Rectal smooth muscle tissue (tissue), 1 donor: ENCODE measurements around the gene ARFIP1.
"Not testable (repeated sequence)": the region's sequence is repeated elsewhere in the genome, so short reads cannot be mapped to it uniquely, and the experiment has no call there.

ENCODE experiments used
- H3K27ac ChIP-seq: one replicate; pipeline ENCODE4 v1.7.0; 2013; ENCODE audit warnings: low read depth, low read length, inconsistent platforms
- H3K27me3 ChIP-seq: one replicate; pipeline ENCODE4 v1.7.0; 2013; ENCODE audit warnings: low read length; ENCODE audit not compliant: control insufficient read depth, insufficient read depth
- H3K36me3 ChIP-seq: one replicate; pipeline ENCODE4 v1.7.0; 2013; ENCODE audit warnings: low read length; ENCODE audit not compliant: control insufficient read depth, insufficient read depth
- H3K4me1 ChIP-seq: one replicate; pipeline ENCODE4 v1.7.0; 2013; ENCODE audit warnings: low read length; ENCODE audit not compliant: control insufficient read depth, insufficient read depth
- H3K4me3 ChIP-seq: one replicate; pipeline ENCODE4 v1.7.0; 2013; ENCODE audit warnings: low read length
- H3K9ac ChIP-seq: one replicate; pipeline ENCODE4 v1.7.0; 2013; ENCODE audit warnings: low read length

Gene ARFIP1

GRCh38 chr4:152887981-152888380, 108.2 kb downstream of the ARFIP1 start:
- no peaks in the 10 kb centered on the region for H3K27me3 ChIP-seq
- no peaks in the 10 kb centered on the region for H3K4me1 ChIP-seq
- no peak overlapping the region for H3K4me3 ChIP-seq
- H3K36me3 ChIP-seq = peaks cover 5% of the 10 kb centered on the region
- no peak overlapping the region for H3K9ac ChIP-seq
- H3K27ac ChIP-seq = no peak overlapping the region

GRCh38 chr4:152892974-152893373, 113.2 kb downstream of the ARFIP1 start:
- Histone ChIP-seq H3K27ac (no peak overlapping the region), H3K9ac (no peak overlapping the region), H3K27me3 (no peaks in the 10 kb centered on the region), H3K4me1 (no peaks in the 10 kb centered on the region), H3K4me3 (no peak overlapping the region), H3K36me3 (peaks cover 6% of the 10 kb centered on the region)

GRCh38 chr4:152894673-152895072, 114.9 kb downstream of the ARFIP1 start:
- Histone ChIP-seq H3K4me1 (no peaks in the 10 kb centered on the region), H3K4me3 (no peak overlapping the region), H3K36me3 (peaks cover 6% of the 10 kb centered on the region)

DNA sequence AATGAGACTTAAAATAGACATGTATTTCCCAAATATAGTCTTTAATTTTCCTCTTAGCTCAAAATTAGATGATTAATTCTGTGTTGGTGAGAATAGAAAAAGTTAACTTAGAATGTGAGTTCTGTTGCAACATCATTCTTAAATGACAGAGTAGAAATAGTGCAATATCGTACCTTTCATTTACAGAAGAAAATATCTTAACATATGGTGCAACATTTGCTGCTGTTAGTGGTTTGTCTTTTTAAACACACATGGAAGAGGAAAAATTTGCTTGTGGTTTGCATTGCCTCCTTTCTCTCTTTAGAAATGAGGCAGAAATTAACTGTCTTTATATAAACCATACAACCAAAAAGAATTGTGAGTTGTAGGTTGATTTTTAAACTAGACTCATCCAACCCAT, 117.1 kb downstream of the ARFIP1 start:
- H3K27ac ChIP-seq = no peak overlapping the region
- H3K27me3 ChIP-seq = no peaks in the 10 kb centered on the region
- no peak overlapping the region for H3K4me3 ChIP-seq
- H3K9ac ChIP-seq = no peak overlapping the region
- H3K36me3 ChIP-seq = peaks cover 3% of the 10 kb centered on the region
- H3K4me1 ChIP-seq = no peaks in the 10 kb centered on the region

More at GRCh38 chr4:152894673-152895072, 114.9 kb downstream of the ARFIP1 start:
- no peaks in the 10 kb centered on the region for H3K27me3 ChIP-seq
- H3K27ac ChIP-seq = no peak overlapping the region
- no peak overlapping the region for H3K9ac ChIP-seq

GRCh38 chr4:152898133-152898532, 118.4 kb downstream of the ARFIP1 start:
- H3K27ac ChIP-seq, H3K36me3 ChIP-seq, H3K4me1 ChIP-seq, H3K4me3 ChIP-seq, H3K27me3 ChIP-seq, H3K9ac ChIP-seq: not testable (repeated sequence)

- peaks cover 3% of the 10 kb centered on the region for H3K36me3 ChIP-seq
- no peak overlapping the region for H3K9ac ChIP-seq
- H3K27me3 ChIP-seq = no peaks in the 10 kb centered on the region
- H3K4me1 ChIP-seq = no peaks in the 10 kb centered on the region
- H3K27ac ChIP-seq = no peak overlapping the region
- no peak overlapping the region for H3K4me3 ChIP-seq
Observed at GRCh38 chr4:152898606-152899005, 118.9 kb downstream of the ARFIP1 start.

- Histone ChIP-seq H3K4me1 (no peaks in the 10 kb centered on the region), H3K4me3 (no peak overlapping the region), H3K27me3 (no peaks in the 10 kb centered on the region), H3K36me3 (peaks cover 3% of the 10 kb centered on the region), H3K27ac (no peak overlapping the region), H3K9ac (no peak overlapping the region)
Observed at GRCh38 chr4:152900395-152900794, 120.6 kb downstream of the ARFIP1 start.

GRCh38 chr4:152901205-152901604, 121.5 kb downstream of the ARFIP1 start:
- Histone ChIP-seq H3K27ac (no peak overlapping the region), H3K4me3 (no peak overlapping the region)

GRCh38 chr4:152903658-152904057, 123.9 kb downstream of the ARFIP1 start:
- no peak overlapping the region for H3K9ac ChIP-seq
- H3K27ac ChIP-seq = no peak overlapping the region
- H3K27me3 ChIP-seq = no peaks in the 10 kb centered on the region
- H3K36me3 ChIP-seq = no peaks in the 10 kb centered on the region
- H3K4me3 ChIP-seq = no peak overlapping the region
- no peaks in the 10 kb centered on the region for H3K4me1 ChIP-seq

More at GRCh38 chr4:152901205-152901604, 121.5 kb downstream of the ARFIP1 start:
- H3K9ac ChIP-seq = no peak overlapping the region
- peaks cover 3% of the 10 kb centered on the region for H3K36me3 ChIP-seq
- H3K4me1 ChIP-seq = no peaks in the 10 kb centered on the region
- no peaks in the 10 kb centered on the region for H3K27me3 ChIP-seq

GRCh38 chr4:152909901-152910300, 130.1 kb downstream of the ARFIP1 start:
- H3K4me3 ChIP-seq = no peak overlapping the region
- no peak overlapping the region for H3K9ac ChIP-seq
- no peaks in the 10 kb centered on the region for H3K36me3 ChIP-seq
- no peak overlapping the region for H3K27ac ChIP-seq
- no peaks in the 10 kb centered on the region for H3K27me3 ChIP-seq
- no peaks in the 10 kb centered on the region for H3K4me1 ChIP-seq

GRCh38 chr4:152910521-152910920, 130.8 kb downstream of the ARFIP1 start:
- Histone ChIP-seq H3K27me3 (no peaks in the 10 kb centered on the region), H3K9ac (no peak overlapping the region), H3K36me3 (no peaks in the 10 kb centered on the region), H3K4me1 (no peaks in the 10 kb centered on the region), H3K27ac (no peak overlapping the region), H3K4me3 (no peak overlapping the region)

- H3K4me3 ChIP-seq = no peak overlapping the region
- H3K9ac ChIP-seq = no peak overlapping the region
- H3K4me1 ChIP-seq = no peaks in the 10 kb centered on the region
- no peak overlapping the region for H3K27ac ChIP-seq
- no peaks in the 10 kb centered on the region for H3K36me3 ChIP-seq
- H3K27me3 ChIP-seq = no peaks in the 10 kb centered on the region
Observed at GRCh38 chr4:152917543-152918395, 138.0 kb downstream of the ARFIP1 start.

DNA sequence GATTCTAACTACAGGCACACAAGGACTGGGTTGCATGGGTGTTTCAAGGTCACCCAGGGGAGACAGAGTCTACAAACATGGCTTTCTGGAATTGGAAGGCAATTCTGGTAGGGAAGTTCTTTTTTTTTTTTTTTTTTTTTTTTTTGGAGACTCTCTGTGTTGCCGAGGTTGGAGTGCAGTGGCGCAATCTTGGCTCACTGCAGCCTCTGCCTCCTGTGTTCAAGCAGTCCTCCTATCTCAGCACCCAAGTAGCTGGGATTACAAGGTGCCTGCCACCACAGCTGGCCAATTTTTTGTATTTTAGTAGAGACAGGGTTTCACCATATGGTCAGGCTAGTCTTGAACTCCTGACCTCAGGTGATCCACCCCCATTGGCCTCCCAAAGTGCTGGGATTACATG, 140.1 kb downstream of the ARFIP1 start:
- Histone ChIP-seq H3K4me3 (no peak overlapping the region), H3K27ac (no peak overlapping the region), H3K4me1 (no peaks in the 10 kb centered on the region), H3K36me3 (no peaks in the 10 kb centered on the region), H3K27me3 (no peaks in the 10 kb centered on the region), H3K9ac (no peak overlapping the region)
